Cerebellar nuclear complex (tissue), 1 donor: ENCODE results near the gene LTC4S.

Experiments
- DNase-seq, 2 experiments: peaks; one replicate each; lab custom pipeline; 2025; lab: John Stamatoyannopoulos, UW

Gene LTC4S

DNA sequence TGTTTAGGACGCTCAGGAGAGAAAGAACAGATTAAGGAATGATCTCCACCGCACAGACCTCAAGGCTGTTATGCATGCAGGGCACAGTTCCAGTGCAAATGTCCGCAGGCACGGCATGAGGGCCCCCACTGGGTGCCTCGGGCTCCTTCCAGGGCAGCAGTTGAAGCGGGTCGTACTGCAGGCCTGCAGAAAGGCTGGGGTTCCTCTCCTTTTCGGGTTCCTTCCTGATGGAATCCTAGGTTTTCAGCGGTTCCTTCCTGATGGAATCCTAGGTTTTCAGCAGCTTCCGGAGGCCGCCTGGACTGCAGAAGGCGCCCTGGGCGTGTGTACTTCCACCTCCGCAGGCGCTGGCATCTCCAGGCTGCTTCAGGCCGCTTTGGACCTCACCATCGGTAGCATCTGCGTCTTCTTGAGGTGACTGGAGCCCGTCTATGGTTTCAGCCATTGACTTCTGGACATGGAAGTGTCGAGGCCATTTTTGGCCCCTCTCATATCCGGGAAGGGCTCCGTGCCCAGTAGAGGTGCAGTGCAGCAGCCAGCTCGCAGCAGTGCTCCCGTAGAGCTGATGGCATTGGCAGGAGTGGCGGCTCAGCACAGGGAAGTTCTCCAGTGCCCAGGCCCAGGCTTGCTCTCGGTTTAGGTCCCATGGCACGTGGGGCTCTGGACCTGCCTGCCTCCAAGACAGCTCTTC, 18.5 kb downstream of the LTC4S start:
- peak; percentile 53 to 91 for DNase-seq

DNA sequence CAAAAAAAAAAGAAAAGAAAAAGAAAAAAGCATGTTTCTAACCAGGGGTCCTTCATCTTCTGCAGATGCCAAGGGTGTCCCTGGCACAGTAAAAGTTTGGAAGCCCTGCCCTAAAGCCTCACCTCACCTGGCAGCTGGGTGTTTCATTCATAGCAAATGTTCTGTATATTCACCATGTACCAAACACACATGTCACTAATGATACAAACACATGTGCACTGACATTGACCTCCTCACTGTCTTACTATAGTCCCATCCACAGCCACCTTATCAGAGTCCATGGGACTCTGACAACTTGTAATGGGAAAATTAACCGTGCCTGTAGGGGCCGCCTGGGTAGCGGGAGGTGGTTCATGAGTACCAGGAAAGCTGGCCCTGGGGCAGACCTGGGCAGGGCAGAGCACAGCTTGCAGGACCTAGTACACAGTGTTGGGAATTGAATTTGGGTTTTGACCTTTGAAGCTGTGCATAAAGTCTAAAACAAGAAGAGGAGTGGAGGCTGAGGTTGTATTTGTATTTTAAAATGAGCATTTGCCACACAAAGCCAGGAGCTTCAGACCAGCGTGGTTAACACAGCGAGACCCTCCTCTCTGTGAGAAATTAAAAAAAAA, 19.3 kb downstream of the LTC4S start:
- DNase-seq, result no peak

DNA sequence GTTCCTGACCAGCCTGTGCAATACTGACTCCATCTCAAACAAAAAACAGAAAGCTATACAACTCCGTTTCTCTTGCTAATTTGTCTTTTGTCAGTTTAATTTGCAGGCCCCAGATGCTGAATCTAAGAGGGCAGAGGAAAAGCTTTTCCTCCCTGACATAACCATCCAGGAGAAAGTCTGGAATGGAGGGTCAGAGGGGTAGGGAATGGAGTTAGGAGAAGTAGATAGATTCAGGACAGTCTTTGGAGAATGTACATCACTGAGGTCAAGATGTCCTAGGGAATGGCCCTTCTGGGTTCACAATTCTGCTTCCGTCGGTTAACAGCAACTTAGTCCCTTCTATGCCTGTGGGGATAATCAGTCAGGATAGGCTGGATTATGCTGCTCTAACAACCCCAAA, 20.3 kb downstream of the LTC4S start:
- DNase-seq, result no peak

DNA sequence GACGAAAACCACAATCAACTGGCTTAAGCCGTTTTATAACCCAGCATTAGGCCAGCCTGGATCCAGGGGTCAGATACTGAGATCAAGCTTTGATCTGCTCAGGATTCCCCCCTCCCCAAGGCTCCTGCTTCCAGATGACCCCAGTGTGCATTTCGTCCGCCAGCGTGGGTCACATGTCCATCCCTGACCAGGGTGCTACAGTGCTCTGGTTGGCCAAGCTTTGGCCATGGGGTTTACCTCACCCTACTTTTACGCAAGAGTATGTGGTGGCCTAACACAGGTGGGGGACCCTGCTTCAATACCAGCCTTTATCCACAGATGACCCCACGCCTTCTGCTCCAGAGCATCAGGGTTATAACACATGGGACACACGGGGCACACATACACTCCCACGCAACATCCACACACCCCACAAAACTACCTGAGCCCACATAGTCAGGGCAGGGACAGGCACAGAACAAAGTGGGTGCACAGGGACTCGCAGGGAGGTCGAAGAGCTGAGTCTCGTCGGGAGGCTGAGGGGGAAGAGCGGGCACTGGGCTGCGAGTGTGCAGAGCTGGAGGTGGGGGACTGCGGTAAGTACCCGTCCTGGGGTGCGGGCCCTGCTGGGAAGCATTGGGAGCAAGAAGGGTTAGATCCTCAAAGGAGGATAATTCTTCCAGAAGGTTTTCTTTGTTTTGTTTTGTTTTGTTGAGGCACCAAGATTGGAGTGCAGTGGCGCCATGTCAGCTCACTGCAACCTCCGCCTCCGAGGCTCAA, 21.9 kb downstream of the LTC4S start:
- DNase-seq, result no peak

DNA sequence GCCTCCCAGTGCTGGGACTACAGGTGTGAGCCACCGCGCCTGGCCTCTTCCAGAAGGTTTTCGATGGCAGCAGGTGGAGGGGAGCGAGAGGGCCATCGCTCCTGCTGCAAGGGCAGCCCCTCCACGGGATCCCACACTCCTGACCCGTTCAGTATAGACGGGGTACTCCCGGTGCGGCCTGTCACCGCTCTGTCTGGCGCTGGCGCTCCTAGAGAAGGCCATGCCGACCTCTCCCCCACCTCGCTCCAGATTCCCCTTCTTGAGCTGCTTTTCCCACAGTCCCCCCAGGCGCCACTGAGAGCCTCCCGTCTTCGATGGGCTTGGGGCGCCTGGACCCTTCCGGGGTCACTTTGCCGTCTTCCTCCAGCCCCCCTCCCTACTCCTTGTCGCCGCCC, 22.6 kb downstream of the LTC4S start:
- DNase-seq, result no peak

DNA sequence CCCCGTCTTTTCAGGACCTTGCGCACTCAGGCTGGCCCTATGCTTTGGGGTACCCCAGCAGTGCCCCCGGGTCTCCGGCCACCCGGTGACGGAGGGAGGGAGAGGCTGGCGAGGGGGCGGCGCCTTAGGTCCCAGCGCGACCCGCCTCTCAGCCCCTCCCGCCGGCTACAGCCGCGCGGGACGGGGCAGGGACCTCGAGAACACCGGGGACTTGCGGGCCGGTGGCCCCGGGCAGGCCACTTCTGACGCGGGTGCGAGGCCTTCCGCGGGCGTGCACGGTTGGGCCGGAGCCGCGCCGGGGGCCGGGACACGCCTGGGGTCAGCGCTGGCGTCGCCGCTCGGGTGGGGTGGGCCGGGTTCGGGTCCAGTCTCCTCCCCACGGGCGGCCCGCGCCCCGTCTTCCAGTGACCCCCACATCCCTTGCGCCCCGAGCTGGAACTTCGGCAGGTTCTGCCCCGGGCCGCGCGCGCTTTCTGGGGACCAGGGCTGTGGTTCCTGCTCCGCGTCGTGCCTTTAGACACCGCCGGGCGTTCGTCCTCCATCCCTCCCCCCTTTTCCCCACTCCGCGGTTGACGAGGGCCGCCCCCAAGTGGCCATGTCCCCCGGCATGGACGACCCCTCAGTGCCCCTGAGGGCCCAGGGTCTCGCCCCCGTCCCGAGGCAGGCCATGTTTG, 23.1 kb downstream of the LTC4S start:
- no peak for DNase-seq

DNA sequence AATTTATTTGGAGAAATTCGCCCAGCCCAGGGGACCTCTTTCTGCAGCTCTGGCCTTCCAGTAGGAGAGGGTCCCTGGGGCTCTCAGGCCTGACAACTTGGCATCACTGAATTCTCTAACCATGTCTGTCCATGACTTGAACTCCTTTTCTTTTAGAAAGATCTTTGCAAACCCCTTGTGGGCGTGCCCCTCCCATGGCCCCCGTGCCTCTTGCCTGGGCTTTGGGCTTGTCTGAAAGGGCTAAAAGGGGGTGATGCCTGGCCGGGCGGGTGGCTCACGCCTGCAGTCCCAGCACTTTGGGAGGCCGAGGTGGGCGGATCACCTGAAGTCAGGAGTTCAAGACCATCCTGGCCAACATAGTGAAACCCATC, 23.7 kb downstream of the LTC4S start:
- DNase-seq, result no peak

DNA sequence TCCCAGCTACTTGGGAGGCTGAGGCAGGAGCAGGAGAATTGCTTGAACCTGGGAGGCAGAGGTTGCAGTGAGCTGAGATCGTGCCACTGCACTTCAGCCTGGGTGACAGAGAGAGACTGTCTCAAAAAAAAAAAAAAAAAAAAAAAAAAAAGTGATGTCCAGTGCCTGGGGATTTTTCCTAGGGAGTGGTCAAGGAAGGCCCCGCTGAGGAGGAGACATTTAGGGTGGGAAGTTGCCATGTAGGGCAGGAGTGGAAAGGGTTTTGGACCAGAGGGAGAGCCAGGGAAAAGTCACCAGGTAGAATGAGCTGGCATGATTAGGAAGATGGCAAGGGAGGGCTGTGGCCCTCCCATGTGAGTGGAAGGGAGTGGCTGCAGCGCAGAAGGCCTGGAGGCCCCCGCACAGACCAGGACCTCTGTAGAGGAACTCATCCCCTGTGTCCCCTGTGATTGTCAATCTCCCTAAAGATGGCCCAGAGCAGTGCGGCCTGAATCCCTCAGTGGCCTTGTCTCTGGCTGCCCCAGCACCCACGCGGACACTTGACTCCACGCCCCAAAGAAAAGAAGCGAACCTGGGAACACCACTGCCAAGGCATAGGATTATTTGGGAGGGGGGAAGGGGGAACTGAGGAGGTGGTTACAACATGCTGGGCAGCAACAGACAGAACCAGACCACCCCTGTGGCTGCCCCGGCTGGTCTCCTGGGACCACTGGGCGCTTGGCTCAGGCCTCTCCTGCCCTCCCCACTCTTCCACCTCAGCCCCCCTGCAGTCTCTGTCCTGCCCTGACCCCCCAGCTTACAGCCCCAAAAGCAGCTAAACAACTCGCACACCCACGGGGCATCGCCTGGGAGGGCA, 24.3 kb downstream of the LTC4S start:
- DNase-seq, result no peak

DNA sequence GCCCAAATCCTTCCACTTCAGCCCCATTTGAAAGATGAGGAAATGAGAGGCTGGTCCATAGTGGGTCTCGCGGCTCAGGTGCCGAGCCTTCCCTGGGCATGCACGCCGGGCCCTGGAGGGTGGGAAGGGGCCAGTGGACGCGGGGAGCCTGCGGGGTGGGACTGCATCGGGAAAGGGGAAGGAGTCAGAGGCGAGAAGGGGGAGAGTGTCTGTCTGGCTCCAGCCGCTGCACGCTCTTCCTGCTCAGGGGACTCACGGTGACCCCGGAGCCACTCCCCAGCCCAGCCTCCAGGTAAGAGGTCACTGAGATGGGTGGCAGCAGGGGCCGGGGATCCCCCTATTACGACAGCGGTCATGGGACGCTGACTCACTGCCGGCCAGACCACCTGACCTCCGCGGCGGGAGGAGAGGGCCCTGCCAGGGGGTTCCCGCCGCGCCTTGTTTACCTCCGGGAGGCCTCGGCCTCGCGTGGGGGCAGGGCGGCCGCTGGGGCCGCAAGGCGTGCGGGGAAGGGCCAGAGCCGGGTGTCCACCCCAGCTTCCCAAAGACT, 25.0 kb downstream of the LTC4S start:
- DNase-seq, result peak in 1 of 2 experiments; percentile 28

DNA sequence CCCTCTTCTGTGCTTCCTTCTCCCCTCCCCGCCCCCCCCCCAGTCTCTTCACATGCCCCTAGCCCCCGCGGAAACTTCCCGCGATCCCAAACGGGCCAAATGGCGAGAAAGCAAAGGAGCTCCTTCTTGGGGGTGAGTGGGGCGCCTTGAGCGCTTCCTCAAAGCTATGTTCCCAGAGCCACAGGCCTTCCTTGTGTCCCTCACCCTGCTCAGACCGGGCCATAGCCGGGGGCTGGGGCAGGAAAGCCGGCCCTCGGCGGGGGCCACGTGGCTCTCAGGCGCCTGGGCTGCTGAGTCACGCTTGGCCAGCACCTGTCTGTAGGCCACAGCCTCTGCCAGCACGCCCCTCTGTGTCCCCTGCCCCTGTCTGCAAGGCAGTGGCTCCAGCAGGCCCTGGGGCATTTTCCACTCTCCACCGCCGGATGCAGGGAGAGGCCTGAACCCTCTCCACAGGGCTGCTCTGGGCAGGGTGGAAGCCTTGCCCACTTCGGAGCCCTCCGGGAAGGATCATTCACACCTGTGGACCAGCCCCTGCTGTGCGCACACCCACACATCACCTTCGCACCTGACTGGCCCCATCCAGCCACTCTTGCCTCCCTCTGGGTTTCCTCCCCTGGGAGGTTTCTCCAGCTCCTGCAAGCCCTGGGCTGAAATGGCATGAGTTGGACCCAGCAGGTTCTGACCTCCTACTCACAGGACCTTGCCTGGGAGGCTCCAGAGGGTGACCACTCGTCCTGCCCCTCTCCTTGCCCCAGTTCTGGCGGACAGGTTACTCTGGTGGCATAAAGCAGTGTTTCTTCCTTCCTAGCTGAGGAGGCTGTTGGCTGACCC, 25.7 kb downstream of the LTC4S start:
- DNase-seq, result no peak

DNA sequence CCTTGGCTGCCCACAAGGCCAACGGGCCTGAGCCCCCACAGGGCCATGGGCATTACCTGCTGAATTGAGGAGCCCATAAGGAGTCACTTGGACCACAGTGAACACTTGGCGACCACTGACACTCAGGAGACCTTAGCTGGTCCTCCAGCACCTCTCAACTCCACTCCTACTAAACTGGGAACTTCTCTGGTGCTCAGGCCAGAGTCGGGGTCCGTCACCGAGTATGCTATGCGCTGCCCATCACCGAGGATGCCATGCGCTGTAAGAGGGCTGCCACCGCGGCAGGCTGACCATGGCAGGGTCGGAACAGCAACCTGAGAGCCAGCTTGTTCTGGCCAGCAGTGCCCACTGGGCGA, 26.3 kb downstream of the LTC4S start:
- no peak for DNase-seq

DNA sequence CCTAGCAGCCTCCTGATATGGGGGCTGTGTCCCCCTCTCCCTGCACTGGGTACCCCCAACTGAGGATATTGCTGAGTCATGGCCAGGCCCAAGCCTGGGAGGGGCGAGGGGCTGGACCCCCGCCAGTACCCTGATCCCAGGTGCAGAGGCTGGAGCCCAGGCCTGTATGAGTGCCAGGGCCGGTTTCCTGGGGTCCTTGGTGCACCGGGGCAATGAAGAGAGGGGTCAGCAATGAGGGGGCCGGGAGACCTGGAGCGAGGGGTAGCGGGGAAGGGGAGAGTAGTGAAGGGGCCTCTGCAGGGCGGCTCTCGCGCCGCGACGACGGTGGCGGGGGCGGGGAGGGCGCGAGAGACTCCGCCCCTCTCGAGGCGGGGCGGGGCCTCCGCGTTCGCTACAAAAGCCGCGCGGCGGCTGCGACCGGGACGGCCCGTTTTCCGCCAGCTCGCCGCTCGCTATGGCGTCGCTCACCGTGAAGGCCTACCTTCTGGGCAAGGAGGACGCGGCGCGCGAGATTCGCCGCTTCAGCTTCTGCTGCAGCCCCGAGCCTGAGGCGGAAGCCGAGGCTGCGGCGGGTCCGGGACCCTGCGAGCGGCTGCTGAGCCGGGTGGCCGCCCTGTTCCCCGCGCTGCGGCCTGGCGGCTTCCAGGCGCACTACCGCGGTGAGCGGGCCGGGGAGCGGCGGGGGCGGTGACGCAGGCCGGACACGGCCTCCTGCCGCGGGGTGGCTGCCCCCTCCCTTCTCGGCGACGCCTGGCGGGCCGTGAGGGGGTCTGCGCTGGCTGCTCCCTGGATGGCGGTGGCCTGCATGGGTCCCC, 26.9 kb downstream of the LTC4S start, which contains the start of gene SQSTM1:
TSS of gene SQSTM1 (plus strand) at position 423 of the 815 bp plus-strand sequence. CDS start at position 455, 32 bp downstream.
- no peak for DNase-seq

DNA sequence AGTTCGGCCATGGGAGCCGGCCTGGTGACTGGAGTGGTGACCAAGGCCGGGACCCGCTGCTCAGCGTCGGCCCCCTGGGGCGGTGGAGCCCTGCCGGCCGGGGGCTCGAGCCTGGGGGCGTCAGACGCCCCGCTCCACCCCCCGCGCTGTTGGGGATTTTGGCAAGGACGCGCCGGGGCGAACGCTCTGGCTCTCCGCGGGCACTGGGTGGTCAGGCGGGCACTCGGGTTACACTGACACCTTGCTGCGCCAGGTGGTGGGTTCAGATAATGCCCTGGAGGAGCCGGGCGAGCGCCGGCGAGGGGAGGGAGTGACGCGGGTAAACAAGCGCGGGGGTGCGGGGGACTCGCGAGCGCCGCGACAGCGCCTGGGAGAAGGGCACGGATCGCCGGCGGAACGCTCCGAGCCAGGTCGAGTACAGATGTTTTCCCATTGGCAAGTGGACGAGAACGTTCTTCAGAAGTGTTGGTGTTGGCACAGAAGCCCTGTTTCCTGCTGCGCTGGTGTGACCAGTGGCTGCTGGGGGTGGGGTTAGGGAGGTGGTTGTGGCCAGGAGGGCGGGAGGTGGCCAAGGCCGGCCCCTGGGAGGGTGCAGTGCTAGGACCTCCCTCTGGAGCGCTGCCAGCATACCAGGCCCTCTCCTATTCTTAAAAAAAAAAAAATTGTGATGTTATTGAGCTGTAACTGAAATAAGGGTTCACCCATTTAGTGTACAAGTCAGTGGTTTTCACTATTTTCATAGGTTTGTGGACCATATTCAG, 27.7 kb downstream of the LTC4S start:
- DNase-seq, result peak in 1 of 2 experiments; percentile 15

DNA sequence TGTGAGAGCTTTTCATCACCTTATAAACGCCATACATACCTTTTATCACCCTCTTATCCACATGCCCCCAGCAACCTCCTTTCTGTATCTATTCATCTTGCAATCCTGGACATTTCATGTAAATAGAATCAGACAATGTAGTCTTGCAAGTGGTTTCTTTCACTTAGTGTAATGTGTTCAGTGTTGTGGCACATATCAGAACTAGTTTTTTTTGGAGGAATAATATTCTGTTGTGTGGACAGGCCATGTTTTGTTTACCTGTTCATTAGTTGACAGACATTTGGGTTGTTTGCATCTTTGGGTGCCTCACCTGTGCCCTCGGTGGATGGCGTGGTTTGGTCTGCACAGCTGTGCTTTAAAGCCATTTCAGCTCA, 28.3 kb downstream of the LTC4S start:
- no peak for DNase-seq

DNA sequence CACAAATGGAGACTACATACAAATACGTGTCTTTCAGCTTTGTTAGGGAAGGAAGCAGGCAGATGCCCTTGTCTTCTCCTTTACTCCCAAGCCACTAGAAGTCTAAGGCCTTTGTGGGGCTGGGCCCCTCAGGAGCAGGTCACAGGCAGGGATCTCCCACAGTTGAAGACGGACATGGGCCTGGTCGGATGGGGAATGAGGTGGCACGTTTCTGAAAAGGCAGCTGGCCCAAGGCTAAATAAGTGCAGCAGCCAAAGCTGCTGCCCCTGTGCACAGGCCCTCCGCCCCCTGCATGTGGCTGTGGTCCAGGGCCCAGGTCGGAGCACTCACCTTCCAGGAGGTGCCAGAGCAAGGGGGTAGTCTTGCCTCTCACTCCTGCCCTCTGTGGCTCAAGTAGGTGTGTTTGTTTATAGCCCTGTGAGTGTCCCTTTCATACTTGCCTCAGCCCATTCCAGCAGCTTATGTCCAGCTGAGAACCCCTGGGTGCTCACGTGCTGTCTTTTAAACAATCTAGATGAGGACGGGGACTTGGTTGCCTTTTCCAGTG, 28.7 kb downstream of the LTC4S start:
- DNase-seq, result no peak

DNA sequence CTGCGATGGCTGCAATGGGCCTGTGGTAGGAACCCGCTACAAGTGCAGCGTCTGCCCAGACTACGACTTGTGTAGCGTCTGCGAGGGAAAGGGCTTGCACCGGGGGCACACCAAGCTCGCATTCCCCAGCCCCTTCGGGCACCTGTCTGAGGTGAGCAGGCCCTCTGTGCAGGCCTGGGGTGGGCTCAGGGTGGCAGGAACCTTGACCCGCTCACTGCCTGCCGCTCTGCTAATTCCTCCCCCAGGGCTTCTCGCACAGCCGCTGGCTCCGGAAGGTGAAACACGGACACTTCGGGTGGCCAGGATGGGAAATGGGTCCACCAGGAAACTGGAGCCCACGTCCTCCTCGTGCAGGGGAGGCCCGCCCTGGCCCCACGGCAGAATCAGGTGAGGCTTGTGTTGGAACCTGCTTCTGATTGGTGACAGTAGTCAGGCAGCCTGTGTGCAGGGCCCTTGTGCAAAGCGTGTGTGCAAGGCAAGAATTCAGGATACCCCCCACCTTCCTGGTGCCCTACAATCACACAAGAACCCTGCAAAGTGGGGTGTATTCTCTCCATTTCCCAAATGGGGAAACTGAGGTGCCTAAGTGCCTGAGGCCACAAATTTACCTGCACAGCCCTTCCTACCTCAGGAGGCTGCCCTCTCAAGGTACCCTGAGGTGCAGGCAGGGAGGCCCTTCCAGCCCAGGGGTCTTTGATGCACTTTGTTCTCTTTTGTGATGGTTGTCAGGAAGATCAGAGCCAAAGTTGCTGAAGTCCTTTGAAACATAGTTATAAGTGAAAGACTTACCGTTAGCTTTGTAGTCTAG, 30.4 kb downstream of the LTC4S start:
- no peak for DNase-seq

DNA sequence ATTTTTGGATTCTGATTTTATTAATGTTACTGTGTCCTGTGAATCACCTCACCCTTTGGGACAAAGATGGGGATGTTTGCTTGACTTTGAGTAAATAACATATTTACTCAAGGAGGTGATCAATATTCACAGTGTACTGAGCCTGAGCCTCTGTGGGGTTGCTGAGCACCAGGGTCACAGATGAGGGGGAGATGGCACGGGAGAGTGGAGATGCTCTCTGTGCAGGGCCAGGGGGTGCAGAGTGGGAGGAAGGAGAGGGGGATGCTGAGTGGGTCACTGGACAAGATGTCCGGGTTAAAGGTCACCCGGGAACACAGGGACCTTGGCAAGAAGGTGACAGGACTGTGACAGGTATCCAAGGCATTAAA, 30.9 kb downstream of the LTC4S start:
- no peak for DNase-seq

DNA sequence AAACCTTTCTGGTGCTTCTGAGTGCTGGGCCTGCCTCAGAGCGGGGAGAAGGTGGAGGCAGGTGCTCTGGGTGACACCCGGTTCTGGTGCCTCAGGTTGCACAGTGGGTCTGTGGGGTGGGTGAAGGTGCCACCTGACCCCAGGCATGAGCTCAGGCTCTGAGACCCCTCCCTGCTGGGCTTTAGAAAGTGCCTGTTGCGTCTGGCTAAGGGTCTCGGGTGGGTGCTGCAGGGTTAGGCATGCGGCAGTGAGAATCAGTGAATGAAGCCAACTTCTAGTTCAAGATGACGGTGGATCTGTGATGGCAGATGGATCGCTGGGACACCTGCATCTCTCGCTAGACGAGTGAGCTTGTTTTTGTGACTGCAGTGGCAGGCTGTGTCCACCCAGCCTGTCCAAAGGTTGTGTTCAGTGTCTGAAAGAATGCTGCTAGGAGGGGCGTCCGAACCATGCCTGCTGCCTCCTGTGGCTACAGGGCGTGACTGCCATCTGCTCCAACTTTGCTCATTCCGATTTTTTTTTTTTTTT, 31.9 kb downstream of the LTC4S start:
- DNase-seq, result peak; percentile 59 to 66
